Daoy (cell line): ENCODE measurements around the gene PNPLA2. TPM values are rescaled to one million over a fixed set of nuclear protein-coding genes. Genes with fewer than 3 reads are reported as not detected.

ENCODE experiments used
- DNase-seq: peaks from one replicate; pipeline ENCODE4 v3.0.0-alpha.2; 2015; ENCODE audit warnings: low read depth
- total RNA-seq: library from RNA; depleted of rRNA; stranded (reverse); fragments of >200 nt; shearing (Covaris generic); gene quantifications from 2 replicates; pipeline ENCODE4 v1.2.3, GENCODE V29; 2014

The PNPLA2 gene
- total RNA-seq, 1 experiment from 2014 or later, result 10.9 TPM

- DNase-seq, result no peak
These were observed 40.1 kb downstream of the PNPLA2 start for GRCh38 chr11:858762-859339.

GRCh38 chr11:859394-860131 lies 40.8 kb downstream of the PNPLA2 start:
- DNase-seq, result peak; percentile 75

- no peak for DNase-seq
These were observed 41.8 kb downstream of the PNPLA2 start for GRCh38 chr11:860234-861104.

GRCh38 chr11:861105-861479 lies 42.4 kb downstream of the PNPLA2 start:
- no peak for DNase-seq

- no peak for DNase-seq
These were observed 43.5 kb downstream of the PNPLA2 start for GRCh38 chr11:862081-862661.

GRCh38 chr11:862696-863022 lies 43.9 kb downstream of the PNPLA2 start:
- DNase-seq, result no peak

GRCh38 chr11:863023-863909 lies 44.6 kb downstream of the PNPLA2 start:
- DNase-seq, result no peak

- DNase-seq, result no peak
These were observed 45.5 kb downstream of the PNPLA2 start for GRCh38 chr11:863910-864827.

GRCh38 chr11:864898-865297 lies 46.2 kb downstream of the PNPLA2 start:
- no peak for DNase-seq

- no peak for DNase-seq
These were observed 47.0 kb downstream of the PNPLA2 start for GRCh38 chr11:865462-866430.

GRCh38 chr11:866481-866880 lies 47.8 kb downstream of the PNPLA2 start:
- DNase-seq, result no peak

GRCh38 chr11:867856-868358 lies 49.2 kb downstream of the PNPLA2 start:
- no peak for DNase-seq

- DNase-seq, result no peak
These were observed 49.7 kb downstream of the PNPLA2 start for GRCh38 chr11:868394-868793.

- DNase-seq, result no peak
These were observed 50.1 kb downstream of the PNPLA2 start for GRCh38 chr11:868802-869201.

- no peak for DNase-seq
These were observed 50.8 kb downstream of the PNPLA2 start for GRCh38 chr11:869399-870126.

- no peak for DNase-seq
These were observed 51.4 kb downstream of the PNPLA2 start for GRCh38 chr11:870127-870413.

GRCh38 chr11:870418-870817 lies 51.7 kb downstream of the PNPLA2 start:
- no peak for DNase-seq

- DNase-seq, result no peak
These were observed 52.8 kb downstream of the PNPLA2 start for GRCh38 chr11:871472-871871.

GRCh38 chr11:872799-873198 lies 54.1 kb downstream of the PNPLA2 start:
- DNase-seq, result no peak
